H1 (cell line): ENCODE data around the gene F3. TPM values are rescaled to one million over a fixed set of nuclear protein-coding genes. Genes with fewer than 3 reads are reported as not detected.

Source experiments
- EGR1 ChIP-seq: IDR thresholded peaks from 2 replicates; pipeline ENCODE4 v1.6.1; 2011; ENCODE audit warnings: low read depth, low read length, borderline replicate concordance
- EZH2 ChIP-seq: fragments of 200-600 bp; sonication (generic); IDR thresholded peaks from 2 replicates; pipeline ENCODE4 v1.7.1; 2012; ENCODE audit warnings: low read depth, mild to moderate bottlenecking, moderate library complexity, low read length, inconsistent platforms; ENCODE audit not compliant: severe bottlenecking
- HDAC6 ChIP-seq: IDR thresholded peaks from one replicate; pipeline ENCODE4 v1.7.1; 2012; ENCODE audit warnings: low read depth, mild to moderate bottlenecking, inconsistent platforms, low read length, moderate library complexity
- JUN ChIP-seq: IDR thresholded peaks from 2 replicates; pipeline ENCODE4 v1.6.1; 2011; ENCODE audit warnings: low read depth, mild to moderate bottlenecking, improper control_type of control experiment, low read length
- SUZ12 ChIP-seq: fragments of 200-600 bp; sonication (generic); IDR thresholded peaks from 2 replicates; pipeline ENCODE4 v1.6.1; 2012; ENCODE audit warnings: mild to moderate bottlenecking, inconsistent platforms, low read length, moderate library complexity, mixed read lengths
- polyA plus RNA-seq, 7 experiments: library from polyadenylated mRNA; depleted of rRNA in 3 of 7; stranded (reverse) in 5 of 7; unstranded in 2 of 7; fragments of >200 nt in 5 of 7; fragments of 200-250 nt in 2 of 7; gene quantifications; 1 replicate in 5 of 7; 2 replicates in 1 of 7; 4 replicates in 1 of 7; pipeline versions ENCODE4 v1.2.1 to v1.2.3, GENCODE V29; 2011 to 2013; ENCODE audit warnings: missing spikeins in 2 of 7, mixed read lengths in 2 of 7
- total RNA-seq: library from RNA; stranded (reverse); fragmentation: NEBNext Ultra II Directional; extraction: Animal tissue kit (Norgen Biotek cat#: 25700); gene quantifications from 2 replicates; pipeline ENCODE4 v1.2.1, GENCODE V29; 2021
- TF ChIP-seq, protein P1 (sequence below): IDR thresholded peaks from 2 replicates; pipeline ENCODE4 v1.6.1; 2012; ENCODE audit warnings: low read length, inconsistent platforms

Gene F3
- total and polyA plus RNA-seq, 2 of the 8 experiments (the other 6 are each of a cell fraction or from before 2014, with no cell fraction given): 2.6 to 8.6 TPM

DNA sequence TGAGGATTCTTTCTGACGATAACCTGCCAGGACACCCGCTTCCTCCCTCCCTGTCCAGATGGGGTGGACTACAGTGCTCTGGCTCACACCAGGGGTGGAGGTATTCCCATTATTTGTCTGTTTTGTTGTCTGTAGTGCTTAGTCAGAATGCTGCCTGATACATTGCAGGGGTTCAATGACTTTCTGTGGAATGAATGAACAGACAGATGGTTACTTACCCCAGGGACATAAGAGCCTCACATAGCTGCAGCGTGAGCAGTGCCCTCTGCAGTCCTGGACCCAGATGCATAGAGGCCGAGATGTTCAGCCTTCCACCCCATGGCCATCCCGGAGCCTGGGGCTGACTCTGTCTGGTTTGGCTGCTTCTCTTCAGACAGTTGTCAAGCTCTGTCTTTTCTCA lies 13.0 kb upstream of the F3 start (continued):
- TF ChIP-seq EZH2 (no peak), EGR1 (no peak), HDAC6 (no peak), SUZ12 (no peak), JUN (no peak)
- TF ChIP-seq, protein P1, sequence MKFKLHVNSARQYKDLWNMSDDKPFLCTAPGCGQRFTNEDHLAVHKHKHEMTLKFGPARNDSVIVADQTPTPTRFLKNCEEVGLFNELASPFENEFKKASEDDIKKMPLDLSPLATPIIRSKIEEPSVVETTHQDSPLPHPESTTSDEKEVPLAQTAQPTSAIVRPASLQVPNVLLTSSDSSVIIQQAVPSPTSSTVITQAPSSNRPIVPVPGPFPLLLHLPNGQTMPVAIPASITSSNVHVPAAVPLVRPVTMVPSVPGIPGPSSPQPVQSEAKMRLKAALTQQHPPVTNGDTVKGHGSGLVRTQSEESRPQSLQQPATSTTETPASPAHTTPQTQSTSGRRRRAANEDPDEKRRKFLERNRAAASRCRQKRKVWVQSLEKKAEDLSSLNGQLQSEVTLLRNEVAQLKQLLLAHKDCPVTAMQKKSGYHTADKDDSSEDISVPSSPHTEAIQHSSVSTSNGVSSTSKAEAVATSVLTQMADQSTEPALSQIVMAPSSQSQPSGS: no peak
